Testis (tissue), 5 donors: ENCODE results near the gene TFE3. TPM values are rescaled to one million over a fixed set of nuclear protein-coding genes. Genes with fewer than 3 reads are reported as not detected.

ENCODE experiments used
- DNase-seq: peaks from one replicate; pipeline ENCODE4 v3.0.0-alpha.2; 2019
- H3K27ac ChIP-seq, 2 donors: fragments of 200-600 bp; sonication (generic); one replicate each; pipeline ENCODE4 v1.5.1; 2019
- H3K27me3 ChIP-seq: fragments of 200-600 bp; sonication (generic); one replicate; pipeline ENCODE4 v1.5.1; 2019
- H3K36me3 ChIP-seq: fragments of 200-600 bp; sonication (generic); one replicate; pipeline ENCODE4 v1.5.1; 2017; ENCODE audit warnings: low read depth; ENCODE audit errors: missing control alignments
- H3K4me1 ChIP-seq: fragments of 200-600 bp; sonication (generic); one replicate; pipeline ENCODE4 v1.5.1; 2019
- H3K4me3 ChIP-seq, 2 donors: fragments of 200-600 bp; sonication (generic); one replicate each; pipeline ENCODE4 v1.5.1; 2017 to 2019
- H3K9me3 ChIP-seq: fragments of 200-600 bp; sonication (generic); one replicate; pipeline ENCODE4 v1.5.1; 2017
- POLR2A ChIP-seq: fragments of 450-650 bp; IDR thresholded peaks from one replicate; pipeline ENCODE4 v1.6.1; 2017; ENCODE audit warnings: antibody characterized with exemption, mild to moderate bottlenecking, moderate library complexity
- WGBS, 2 donors: methylation state at CpG; one replicate each; pipeline ENCODE4 v1.1.5; 2018; 5-methylcytosine and 5-hydroxymethylcytosine counted together
- intact Hi-C: fragments of 100-400 bp; cut with DNase I; formaldehyde crosslinking; loops from one replicate; pipeline ENCODE4 v1.15.1; 2023; ENCODE audit warnings: low total_unique reads
- long read RNA-seq, 2 donors: transcript quantifications; one replicate each; lab custom pipeline, GENCODE V29; 2026
- polyA plus RNA-seq: library from polyadenylated mRNA; stranded (reverse); fragments of 350-450 nt; fragmentation: Illumina TruSeq; extraction: RNeasy Lipid Tissue Mini Kit (QIAGEN cat#74804); gene quantifications from one replicate; pipeline ENCODE4 v1.2.3, GENCODE V29; 2014; ENCODE audit warnings: low read depth, low replicate concordance; ENCODE audit not compliant: insufficient read depth
- total RNA-seq, 2 donors: library from RNA; depleted of rRNA; stranded (reverse); fragments of >200 nt; gene quantifications; one replicate each; pipeline ENCODE4 v1.2.3, GENCODE V29; 2016
- TF ChIP-seq, protein P1 (sequence below), 3 experiments: fragments of 450-650 bp in 2 of 3; fragments of 200-600 bp in 1 of 3; sonication (generic) in 1 of 3; IDR thresholded peaks; one replicate each; pipeline ENCODE4 v1.5.1; 2016 to 2019; ENCODE audit warnings: antibody characterized with exemption in 3 of 3, mild to moderate bottlenecking in 2 of 3, moderate library complexity in 1 of 3

TFE3 gene, protein sequence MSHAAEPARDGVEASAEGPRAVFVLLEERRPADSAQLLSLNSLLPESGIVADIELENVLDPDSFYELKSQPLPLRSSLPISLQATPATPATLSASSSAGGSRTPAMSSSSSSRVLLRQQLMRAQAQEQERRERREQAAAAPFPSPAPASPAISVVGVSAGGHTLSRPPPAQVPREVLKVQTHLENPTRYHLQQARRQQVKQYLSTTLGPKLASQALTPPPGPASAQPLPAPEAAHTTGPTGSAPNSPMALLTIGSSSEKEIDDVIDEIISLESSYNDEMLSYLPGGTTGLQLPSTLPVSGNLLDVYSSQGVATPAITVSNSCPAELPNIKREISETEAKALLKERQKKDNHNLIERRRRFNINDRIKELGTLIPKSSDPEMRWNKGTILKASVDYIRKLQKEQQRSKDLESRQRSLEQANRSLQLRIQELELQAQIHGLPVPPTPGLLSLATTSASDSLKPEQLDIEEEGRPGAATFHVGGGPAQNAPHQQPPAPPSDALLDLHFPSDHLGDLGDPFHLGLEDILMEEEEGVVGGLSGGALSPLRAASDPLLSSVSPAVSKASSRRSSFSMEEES
- total RNA-seq: 10 to 100 TPM; 53.9 to 66.0 TPM
- polyA plus RNA-seq: 29.3 TPM
- long read RNA-seq, donor 1, transcript TFE3-204 (10 exons, 3,279 nt): minor isoform, 5 of 21 reads
- long read RNA-seq, donor 1, transcript TFE3-201 (10 exons, 3,415 nt): major isoform, 6 of 21 reads
- long read RNA-seq, donor 1, partial matches to known transcripts: 10 of 21 reads
- long read RNA-seq, donor 1, other reads (novel, unspliced or antisense): 0 of 21 reads
- long read RNA-seq, donor 2, partial matches to known transcripts: 8 of 13 reads
- long read RNA-seq, donor 2, other reads (novel, unspliced or antisense): 0 of 13 reads

DNA sequence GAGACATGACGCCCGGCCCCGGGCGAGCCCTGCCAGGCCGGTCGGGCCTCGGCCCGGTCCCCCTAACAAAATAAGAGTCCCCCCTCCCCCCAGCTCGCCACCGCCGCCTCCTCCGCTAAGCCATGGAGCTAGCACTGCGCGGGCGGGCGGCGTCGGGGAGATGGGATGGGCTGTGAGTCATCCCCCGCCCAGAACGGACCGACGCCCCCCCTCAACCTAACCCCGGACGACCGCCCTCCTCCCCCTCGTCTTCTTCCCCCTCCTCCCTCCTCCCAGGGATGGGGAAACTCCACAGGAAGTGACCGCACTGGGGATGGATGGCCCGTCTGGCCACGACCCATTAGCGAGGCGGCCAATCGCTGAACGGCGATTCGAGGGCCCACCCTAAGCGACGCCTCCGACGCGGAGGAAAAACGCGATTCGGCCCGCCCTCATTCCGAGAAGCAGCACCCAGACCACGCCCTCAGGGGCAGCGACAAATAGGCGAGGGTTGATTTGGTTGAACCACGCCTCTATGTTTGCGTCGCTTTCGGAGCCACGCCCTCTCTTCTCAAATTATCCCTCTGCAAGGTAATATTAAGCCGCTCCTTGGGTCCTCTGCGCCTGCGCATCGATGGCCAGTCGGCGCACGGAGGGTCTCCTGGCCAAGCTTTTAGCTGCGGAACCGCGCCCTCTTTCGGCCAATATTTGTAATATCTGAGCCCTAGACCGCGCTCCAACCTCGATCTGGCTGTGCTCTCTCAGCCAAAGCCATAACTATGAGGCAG, at the start of gene TFE3:
Gene TFE3 (minus strand): TSS at position 138 of the 767 bp plus-strand sequence. CDS start 131 bp downstream, at position 7.
- 0% methylated on average over 38 of the region's 67 CpGs; no CpG with 5 or more reads in 1 of the 2 donors for WGBS, 2 donors
- no peaks in the 10 kb centered on the region for H3K4me1 ChIP-seq
- H3K9me3 ChIP-seq: no peaks in the 10 kb centered on the region
- no peaks in the 10 kb centered on the region for H3K36me3 ChIP-seq
- peak within 1 kb of the TSS; percentile 74 to 91 for H3K4me3 ChIP-seq
- peak within 1 kb of the TSS; percentile 94 to 98 for H3K27ac ChIP-seq
- intact Hi-C loops: no loop called here
- TF ChIP-seq POLR2A: peak; percentile 49
- TF ChIP-seq, protein P1, sequence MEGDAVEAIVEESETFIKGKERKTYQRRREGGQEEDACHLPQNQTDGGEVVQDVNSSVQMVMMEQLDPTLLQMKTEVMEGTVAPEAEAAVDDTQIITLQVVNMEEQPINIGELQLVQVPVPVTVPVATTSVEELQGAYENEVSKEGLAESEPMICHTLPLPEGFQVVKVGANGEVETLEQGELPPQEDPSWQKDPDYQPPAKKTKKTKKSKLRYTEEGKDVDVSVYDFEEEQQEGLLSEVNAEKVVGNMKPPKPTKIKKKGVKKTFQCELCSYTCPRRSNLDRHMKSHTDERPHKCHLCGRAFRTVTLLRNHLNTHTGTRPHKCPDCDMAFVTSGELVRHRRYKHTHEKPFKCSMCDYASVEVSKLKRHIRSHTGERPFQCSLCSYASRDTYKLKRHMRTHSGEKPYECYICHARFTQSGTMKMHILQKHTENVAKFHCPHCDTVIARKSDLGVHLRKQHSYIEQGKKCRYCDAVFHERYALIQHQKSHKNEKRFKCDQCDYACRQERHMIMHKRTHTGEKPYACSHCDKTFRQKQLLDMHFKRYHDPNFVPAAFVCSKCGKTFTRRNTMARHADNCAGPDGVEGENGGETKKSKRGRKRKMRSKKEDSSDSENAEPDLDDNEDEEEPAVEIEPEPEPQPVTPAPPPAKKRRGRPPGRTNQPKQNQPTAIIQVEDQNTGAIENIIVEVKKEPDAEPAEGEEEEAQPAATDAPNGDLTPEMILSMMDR (IDR thresholded peaks at IDR 0.05): peak; percentile 38 to 82 (median 79)
- H3K27me3 ChIP-seq: no peaks in the 10 kb centered on the region
- peak; percentile 98 for DNase-seq

DNA sequence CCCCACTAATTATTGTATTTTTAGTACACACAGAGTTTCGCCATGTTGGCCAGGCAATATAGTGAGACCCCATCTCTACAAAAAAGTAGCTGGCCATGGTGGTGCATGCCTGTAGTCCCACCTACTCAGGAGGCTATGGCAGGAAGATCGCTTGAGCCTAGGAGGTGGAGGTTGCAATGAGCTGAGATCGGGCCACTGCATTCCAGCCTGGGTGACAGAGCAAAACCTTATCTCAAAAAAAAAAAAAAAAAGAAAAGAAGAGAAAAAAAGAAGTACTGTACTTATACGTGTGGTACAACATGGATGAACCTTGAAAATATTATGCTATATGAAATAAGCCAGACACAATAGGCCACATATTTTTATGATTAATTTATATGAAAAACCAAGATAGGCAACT, 46.4 kb upstream of the TFE3 start:
- 67 to 70% methylated on average over 3 to 4 of the region's 4 CpGs for WGBS, 2 donors
- H3K4me1 ChIP-seq: no peaks in the 10 kb centered on the region
- intact Hi-C loops: no loop called here
- H3K36me3 ChIP-seq: no peaks in the 10 kb centered on the region
- DNase-seq: no peak
- no peaks in the 10 kb centered on the region for H3K9me3 ChIP-seq
- H3K4me3 ChIP-seq: no peak overlapping the region
- H3K27me3 ChIP-seq: no peaks in the 10 kb centered on the region
- H3K27ac ChIP-seq: no peak overlapping the region
- TF ChIP-seq POLR2A: no peak
- TF ChIP-seq, protein P1 (IDR thresholded peaks at IDR 0.05): no peak

DNA sequence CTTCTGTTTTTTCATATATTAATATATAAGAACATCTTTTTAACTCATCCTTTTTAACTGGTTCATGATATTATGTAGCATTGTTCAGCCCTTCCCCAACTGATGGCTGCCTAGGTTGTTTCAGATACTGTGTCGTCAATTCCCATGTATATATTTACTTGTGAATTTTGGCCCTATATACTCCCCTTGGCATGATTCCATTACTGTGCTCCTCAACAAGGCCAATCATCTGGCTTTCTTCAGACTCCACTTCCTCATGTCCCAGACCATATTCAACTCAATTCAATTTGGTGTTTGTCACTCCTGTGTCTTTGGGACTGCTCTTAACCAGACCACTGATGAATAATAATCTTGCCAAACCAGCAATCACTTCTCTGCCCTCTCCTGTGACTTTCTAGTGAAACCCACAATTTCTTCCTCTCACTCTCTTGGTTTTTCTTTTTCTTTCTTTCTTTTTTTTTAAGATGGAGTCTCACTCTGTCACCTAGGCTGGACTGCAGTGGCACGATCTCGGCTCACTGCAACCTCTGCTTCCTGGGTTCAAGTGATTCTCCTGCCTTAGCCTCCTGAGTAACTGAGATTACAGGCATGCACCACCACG, 39.2 kb upstream of the TFE3 start:
- no peaks in the 10 kb centered on the region for H3K27me3 ChIP-seq
- no peaks in the 10 kb centered on the region for H3K9me3 ChIP-seq
- H3K4me1 ChIP-seq: no peaks in the 10 kb centered on the region
- no peak for DNase-seq
- TF ChIP-seq, protein P1 (IDR thresholded peaks at IDR 0.05): no peak
- no peak for TF ChIP-seq POLR2A
- WGBS, 2 donors: 77 to 83% methylated on average over 4 of the region's 4 CpGs
- no peak overlapping the region for H3K27ac ChIP-seq
- H3K36me3 ChIP-seq: no peaks in the 10 kb centered on the region
- intact Hi-C loops: no loop called here
- H3K4me3 ChIP-seq: no peak overlapping the region
